Renal pelvis (tissue), 3 donors: Measurements from ENCODE around the gene CTNNA3. TPM values are rescaled to one million over a fixed set of nuclear protein-coding genes. Genes with fewer than 3 reads are reported as not detected.

Experiments
- polyA plus RNA-seq, 3 donors: library from polyadenylated mRNA; unstranded; fragments of 120-200 nt; gene quantifications; one replicate each; pipeline ENCODE4 v1.2.1, GENCODE V29; 2013; ENCODE audit not compliant: insufficient read length in 3 of 3

CTNNA3 gene
- polyA plus RNA-seq, 3 donors, result 2.8 to 4.2 (median 4.1) TPM

Other genes with a start within 250 kb of the CTNNA3 start
- gene DNAJC12, start 142.0 kb upstream of the CTNNA3 start, polyA plus RNA-seq, result 10 to 100 TPM; 10.1 to 11.8 (median 10.2) TPM
- 10 to 100 TPM; 32.9 to 35.1 (median 33.3) TPM for gene SIRT1, start 188.5 kb upstream of the CTNNA3 start, polyA plus RNA-seq